Measurements from ENCODE around the gene CSH1.
"Not testable (repeated sequence)": the region's sequence is repeated elsewhere in the genome, so short reads cannot be mapped to it uniquely, and the experiment has no call there.

GRCh38 chr17:63922402-63922801 lies 26.0 kb upstream of the CSH1 start:
- not testable (repeated sequence) for TF ChIP-seq CTCF (IDR thresholded peaks at IDR 0.05); POLR2A (IDR thresholded peaks at IDR 0.05; ENCODE audit: low read length)

Data from A549 (cell line).